GM12892 (cell line): ENCODE measurements around the gene PBX1.

Experiments used
- POLR2A ChIP-seq: IDR thresholded peaks from 2 replicates; pipeline ENCODE4 v1.6.1; 2011; ENCODE audit warnings: low read depth, low read length, control low read depth
- POLR2AphosphoS5 ChIP-seq: IDR thresholded peaks from 2 replicates; pipeline ENCODE4 v1.6.1; 2011; ENCODE audit warnings: low read depth, low read length, control low read depth
- TAF1 ChIP-seq: IDR thresholded peaks from 2 replicates; pipeline ENCODE4 v1.6.1; 2011; ENCODE audit warnings: low read depth, mild to moderate bottlenecking, control low read depth, low read length, borderline replicate concordance

GRCh38 chr1:164604541-164604940, 45.6 kb downstream of the PBX1 start:
- TF ChIP-seq POLR2AphosphoS5 (no peak), POLR2A (no peak), TAF1 (no peak)
